Stimulated activated CD4-positive, alpha-beta T cell treated with anti-CD3 and anti-CD28 coated beads, Interleukin-12 subunit alpha, Interleukin-12 subunit beta, amount 100 ng/mL, for 4 hours (primary cell): Measurements from ENCODE around the gene CTSG.
"Not testable (repeated sequence)": the region's sequence is repeated elsewhere in the genome, so short reads cannot be mapped to it uniquely, and the experiment has no call there.

Experiments
- DNase-seq: peaks from one replicate; pipeline ENCODE4 v3.0.0-alpha.2; 2020

CTSG gene

DNA sequence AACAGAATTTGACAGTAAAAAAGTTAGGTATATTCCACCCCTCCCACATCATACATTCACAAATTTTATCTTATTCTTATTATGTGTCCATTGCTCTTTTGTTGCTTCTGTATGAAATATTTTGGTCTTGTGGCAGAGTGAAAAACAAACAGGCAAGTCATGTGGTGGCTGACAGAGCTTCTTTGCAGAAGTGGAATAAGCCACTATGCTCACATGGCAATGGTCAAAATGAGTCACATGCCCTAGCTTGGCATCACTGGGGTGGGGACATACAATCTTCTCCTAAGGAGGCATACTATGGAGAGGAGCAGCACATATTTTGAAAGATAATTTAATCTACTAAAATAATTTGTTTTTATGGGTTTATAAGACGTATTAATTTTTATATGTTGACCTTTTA, 40.3 kb downstream of the CTSG start:
- DNase-seq: no peak

DNA sequence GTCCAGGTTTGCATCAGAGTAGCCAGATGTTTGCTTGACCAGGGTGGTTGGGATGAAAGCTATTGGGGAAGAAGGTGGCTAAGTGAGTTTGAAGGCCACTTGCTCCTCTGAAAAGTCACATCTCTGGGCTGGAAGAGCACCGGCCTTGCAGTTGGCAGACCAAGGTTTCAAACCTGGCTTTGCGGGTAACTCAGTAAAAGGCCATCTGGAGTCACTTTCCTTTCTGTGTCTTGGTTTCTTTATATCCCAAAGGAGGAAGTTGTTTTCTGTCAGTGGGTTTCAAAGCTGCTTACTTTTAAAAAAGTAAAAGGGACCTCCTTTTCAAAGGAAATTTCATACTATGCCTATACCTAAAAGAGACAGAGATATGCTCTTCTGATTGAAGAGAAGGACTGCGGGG, 41.8 kb downstream of the CTSG start:
- no peak for DNase-seq

DNA sequence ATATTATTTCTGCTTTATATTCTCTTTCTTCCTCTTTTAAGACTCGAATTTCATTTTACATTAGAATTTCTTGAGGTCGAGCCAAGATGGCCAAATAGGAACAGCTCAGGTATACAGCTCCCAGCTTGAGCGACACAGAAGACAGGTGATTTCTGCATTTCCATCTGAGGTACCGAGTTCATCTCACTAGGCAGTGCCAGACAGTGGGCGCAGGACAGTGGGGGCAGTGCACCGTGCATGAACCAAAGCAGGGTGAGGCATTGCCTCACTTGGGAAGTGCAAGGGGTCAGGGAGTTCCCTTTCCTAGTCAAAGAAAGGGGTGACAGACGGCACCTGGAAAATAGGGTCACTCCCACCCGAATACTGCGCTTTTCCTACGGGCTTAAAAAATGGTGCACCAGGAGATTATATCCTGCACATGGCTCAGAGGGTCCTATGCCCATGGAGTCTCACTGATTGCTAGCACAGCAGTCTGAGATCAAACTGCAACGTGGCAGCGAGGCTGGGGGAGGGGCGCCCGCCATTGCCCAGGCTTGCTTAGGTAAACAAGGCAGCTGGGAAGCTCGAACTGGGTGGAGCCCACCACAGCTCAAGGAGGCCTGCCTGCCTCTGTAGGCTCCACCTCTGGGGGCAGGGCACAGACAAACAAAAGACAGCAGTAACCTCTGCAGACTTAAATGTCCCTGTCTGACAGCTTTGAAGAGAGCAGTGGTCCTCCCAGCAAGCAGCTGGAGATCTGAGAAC, 50.0 kb downstream of the CTSG start:
- DNase-seq: not testable (repeated sequence)
